Measurements from ENCODE around the gene AHCYL2.

DNA sequence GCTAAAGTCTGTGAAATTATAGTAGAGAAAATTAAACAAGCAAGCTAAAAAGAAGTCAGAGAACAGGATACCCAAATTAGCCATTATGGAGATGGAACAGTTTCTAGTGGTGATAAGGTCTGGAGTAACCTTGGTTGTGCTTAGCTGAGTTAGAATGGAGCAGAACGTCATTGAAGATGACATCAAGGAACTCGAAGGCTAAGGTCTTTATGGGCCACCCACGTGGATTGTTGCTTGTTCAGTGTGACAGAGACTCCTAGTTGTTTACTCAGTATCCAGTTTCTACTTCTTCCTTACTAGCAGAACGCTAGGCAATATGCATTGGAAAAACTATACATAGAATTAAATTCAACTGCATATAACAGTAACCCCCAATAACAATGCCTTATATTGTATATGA lies 39.7 kb downstream of the AHCYL2 start:
- TF ChIP-seq, protein P1, sequence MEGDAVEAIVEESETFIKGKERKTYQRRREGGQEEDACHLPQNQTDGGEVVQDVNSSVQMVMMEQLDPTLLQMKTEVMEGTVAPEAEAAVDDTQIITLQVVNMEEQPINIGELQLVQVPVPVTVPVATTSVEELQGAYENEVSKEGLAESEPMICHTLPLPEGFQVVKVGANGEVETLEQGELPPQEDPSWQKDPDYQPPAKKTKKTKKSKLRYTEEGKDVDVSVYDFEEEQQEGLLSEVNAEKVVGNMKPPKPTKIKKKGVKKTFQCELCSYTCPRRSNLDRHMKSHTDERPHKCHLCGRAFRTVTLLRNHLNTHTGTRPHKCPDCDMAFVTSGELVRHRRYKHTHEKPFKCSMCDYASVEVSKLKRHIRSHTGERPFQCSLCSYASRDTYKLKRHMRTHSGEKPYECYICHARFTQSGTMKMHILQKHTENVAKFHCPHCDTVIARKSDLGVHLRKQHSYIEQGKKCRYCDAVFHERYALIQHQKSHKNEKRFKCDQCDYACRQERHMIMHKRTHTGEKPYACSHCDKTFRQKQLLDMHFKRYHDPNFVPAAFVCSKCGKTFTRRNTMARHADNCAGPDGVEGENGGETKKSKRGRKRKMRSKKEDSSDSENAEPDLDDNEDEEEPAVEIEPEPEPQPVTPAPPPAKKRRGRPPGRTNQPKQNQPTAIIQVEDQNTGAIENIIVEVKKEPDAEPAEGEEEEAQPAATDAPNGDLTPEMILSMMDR (conservative IDR thresholded peaks at IDR 0.05; ENCODE audit: low read length) = no peak
- no peak for TF ChIP-seq EZH2phosphoT487 (IDR thresholded peaks at IDR 0.05; ENCODE audit: borderline replicate concordance, low read depth, low read length)

Data from OCI-LY7 (cell line).